Measurements from ENCODE around the gene PRRT2. TPM values are rescaled to one million over a fixed set of nuclear protein-coding genes. Genes with fewer than 3 reads are reported as not detected.

PRRT2 gene
- total RNA-seq, 1 experiment from 2014 or later: 9.7 TPM

- no TSS peak for BruUV-seq (replicated peaks)
- TF ChIP-seq CTCF (IDR thresholded peaks at IDR 0.05) (no peak), POLR2AphosphoS5 (IDR thresholded peaks at IDR 0.05; ENCODE audit: low read depth, low read length) (peak; percentile 3)
- POLR2A ChIA-PET: interaction anchor here (0.5 kb wide), 2 partner anchors 147 to 898 kb away, joined by 5 to 9 read pairs; no protein-coding TSS in a partner anchor
- Histone ChIP-seq H3K4me1 (ENCODE audit: control insufficient read depth, insufficient read depth, low read length) (peaks cover 34% of the 10 kb centered on the region), H3K4me3 (ENCODE audit: low read depth in 2 of 2, low read length in 2 of 2) (peak overlapping the region; percentile 83 to 89), H3K27ac (ENCODE audit: low read length) (peak overlapping the region; percentile 83), H3K27me3 (ENCODE audit: control insufficient read depth, insufficient read depth, low read length) (no peaks in the 10 kb centered on the region), H3K36me3 (ENCODE audit: control insufficient read depth, insufficient read depth, low read length) (peaks cover 11% of the 10 kb centered on the region; the same call in 1 of the 2 replicates), H3K9me3 (ENCODE audit: control insufficient read depth, insufficient read depth, low read depth, low read length) (no peaks in the 10 kb centered on the region)
- CTCF ChIA-PET: interaction anchor here (0.9 to 1.4 kb wide), 3 partner anchors 7 to 12 kb away, joined by 3 to 4 read pairs (median 4); partner anchors contain the start of genes MVP and PAGR1
- intact Hi-C loops (cut with micrococcal nuclease; ENCODE audit: unreplicated experiment) (no loop called here), in situ Hi-C loops (cut with HindIII; ENCODE audit: low pct_unique_long_range_greater_than_20kb, low sequenced_read_pairs) (no loop called here)
- no peak for ATAC-seq
- DNase-seq (ENCODE audit: low read depth, low spot score): no peak
These were observed 3.6 kb upstream of the PRRT2 start for GRCh38 chr16:29808219-29808900.

- ATAC-seq (no peak), DNase-seq (ENCODE audit: low read depth, low spot score) (no peak)
- no TSS peak for BruUV-seq (replicated peaks)
- Histone ChIP-seq H3K27ac (ENCODE audit: low read length) (peak overlapping the region; percentile 83), H3K4me1 (ENCODE audit: control insufficient read depth, insufficient read depth, low read length) (peaks cover 34% of the 10 kb centered on the region), H3K4me3 (ENCODE audit: low read depth in 2 of 2, low read length in 2 of 2) (peak overlapping the region; percentile 83 to 89), H3K27me3 (ENCODE audit: control insufficient read depth, insufficient read depth, low read length) (no peaks in the 10 kb centered on the region), H3K36me3 (ENCODE audit: control insufficient read depth, insufficient read depth, low read length) (peaks cover 11% of the 10 kb centered on the region; the same call in 1 of the 2 replicates), H3K9me3 (ENCODE audit: control insufficient read depth, insufficient read depth, low read depth, low read length) (no peaks in the 10 kb centered on the region)
- ChIA-PET POLR2A (interaction anchor here (0.5 kb wide), 1 partner anchor 899 kb away, joined by 9 read pairs; no protein-coding TSS in a partner anchor), CTCF (interaction anchor here (1.4 kb wide), 1 partner anchor 8 kb away, joined by 4 read pairs; no protein-coding TSS in a partner anchor)
- TF ChIP-seq CTCF (IDR thresholded peaks at IDR 0.05) (no peak), REST (IDR thresholded peaks at IDR 0.05; ENCODE audit: insufficient read depth in 1 of 2, low read depth in 2 of 2, low read length in 1 of 2) (no peak), POLR2AphosphoS5 (IDR thresholded peaks at IDR 0.05; ENCODE audit: low read depth, low read length) (no peak; the same call in 1 of the 2 replicates), TCF7L2 (IDR thresholded peaks at IDR 0.05; ENCODE audit: low read depth, low read length) (no peak), SIN3A (IDR thresholded peaks at IDR 0.05; ENCODE audit: borderline replicate concordance, insufficient read depth, low read depth, low read length) (no peak)
- intact Hi-C loops (cut with micrococcal nuclease; ENCODE audit: unreplicated experiment) (no loop called here), in situ Hi-C loops (cut with HindIII; ENCODE audit: low pct_unique_long_range_greater_than_20kb, low sequenced_read_pairs) (no loop called here)
These were observed 2.8 kb upstream of the PRRT2 start for GRCh38 chr16:29809031-29809747.

Measured in Panc1 (cell line).